IMR-90 (cell line): Measurements from ENCODE around the gene MEIS2. TPM values are rescaled to one million over a fixed set of nuclear protein-coding genes. Genes with fewer than 3 reads are reported as not detected.

ENCODE experiments used
- ATAC-seq: fragments of 200-7000 bp; cut with Tn5 transposase; 2 replicates; pipeline ENCODE4 v1.9.1; 2020; ENCODE audit warnings: low read depth, mild to moderate bottlenecking, moderate library complexity
- BruUV-seq: library from RNA; stranded (reverse); fragments of 400-500 nt; replicated peaks from 2 replicates; lab custom pipeline; 2021; lab: Mats Ljungman, UMichigan
- CTCF ChIA-PET: fragments of 300-600 bp; formaldehyde crosslinking; extraction: SDS; loops from one replicate; lab custom pipeline; 2021; ENCODE audit warnings: antibody characterized with exemption; lab: Yijun Ruan, JAX
- POLR2A ChIA-PET: fragments of 300-600 bp; sonication (Branson Sonifier 250); formaldehyde crosslinking; loops from one replicate; lab custom pipeline; 2022; ENCODE audit warnings: antibody characterized with exemption; ENCODE audit not compliant: unreplicated experiment; lab: Charles Lee
- DNase-seq: peaks from one replicate; pipeline ENCODE4 v3.0.0; 2013
- H2AFZ ChIP-seq: replicated peaks from 2 replicates; pipeline ENCODE3; 2013; ENCODE audit warnings: low read length, mild to moderate bottlenecking; ENCODE audit not compliant: poor library complexity
- H2AK5ac ChIP-seq: 2 replicates; pipeline ENCODE4 v1.6.1; 2013; ENCODE audit warnings: low read depth, low read length, inconsistent platforms
- H2AK9ac ChIP-seq: replicated peaks from 2 replicates; pipeline ENCODE3; 2013; ENCODE audit warnings: mild to moderate bottlenecking, low read depth, low read length, moderate library complexity; ENCODE audit not compliant: poor library complexity
- H2BK120ac ChIP-seq: 2 replicates; pipeline ENCODE4 v1.6.1; 2013; ENCODE audit warnings: low read depth, low read length, inconsistent platforms
- H2BK15ac ChIP-seq: 3 replicates; pipeline ENCODE4 v1.6.1; 2013; ENCODE audit warnings: low read depth, low read length, inconsistent platforms
- H2BK20ac ChIP-seq: 2 replicates; pipeline ENCODE4 v1.6.1; 2013; ENCODE audit warnings: low read depth, mild to moderate bottlenecking, inconsistent platforms, low read length, moderate library complexity
- H2BK5ac ChIP-seq: 2 replicates; pipeline ENCODE4 v1.6.1; 2013; ENCODE audit warnings: mild to moderate bottlenecking, low read depth, low read length, inconsistent platforms; ENCODE audit not compliant: poor library complexity, severe bottlenecking
- H3K14ac ChIP-seq: replicated peaks from 2 replicates; pipeline ENCODE4 v1.6.1; 2013; ENCODE audit warnings: low read depth, low read length, inconsistent platforms
- H3K18ac ChIP-seq: 2 replicates; pipeline ENCODE4 v1.6.1; 2013; ENCODE audit warnings: low read depth, low read length, control low read depth
- H3K23ac ChIP-seq: 2 replicates; pipeline ENCODE4 v1.6.1; 2013; ENCODE audit warnings: low read depth, low read length, inconsistent platforms
- H3K27ac ChIP-seq: 2 replicates; pipeline ENCODE4 v1.5.1; 2013; ENCODE audit warnings: mild to moderate bottlenecking, control low read depth, low read length; ENCODE audit not compliant: insufficient read depth
- H3K27me3 ChIP-seq: 2 replicates; pipeline ENCODE4 v1.6.1; 2013; ENCODE audit warnings: low read length; ENCODE audit not compliant: control insufficient read depth, insufficient read depth
- H3K36me3 ChIP-seq: 2 replicates; pipeline ENCODE4 v1.6.1; 2013; ENCODE audit warnings: low read length, mixed read lengths; ENCODE audit not compliant: control insufficient read depth, insufficient read depth
- H3K4ac ChIP-seq: 2 replicates; pipeline ENCODE4 v1.6.1; 2013; ENCODE audit warnings: low read depth, low read length, inconsistent platforms
- H3K4me1 ChIP-seq: 2 replicates; pipeline ENCODE4 v1.6.1; 2013; ENCODE audit warnings: low read length, mixed read lengths; ENCODE audit not compliant: control insufficient read depth, insufficient read depth
- H3K4me2 ChIP-seq: 2 replicates; pipeline ENCODE4 v1.6.1; 2013; ENCODE audit warnings: low read depth, mild to moderate bottlenecking, control low read depth, low read length, moderate library complexity
- H3K4me3 ChIP-seq: 2 replicates; pipeline ENCODE4 v1.5.1; 2013; ENCODE audit warnings: low read depth, mild to moderate bottlenecking, control low read depth, low read length, moderate library complexity; ENCODE audit not compliant: insufficient read depth
- H3K56ac ChIP-seq: 2 replicates; pipeline ENCODE4 v1.6.1; 2013; ENCODE audit warnings: low read length, inconsistent platforms; ENCODE audit not compliant: insufficient read depth; ENCODE audit errors: extremely low read depth
- H3K79me1 ChIP-seq, 2 experiments: 2 replicates each; pipeline ENCODE4 v1.6.1; 2013; ENCODE audit warnings: low read length in 2 of 2, inconsistent platforms in 1 of 2, low read depth in 1 of 2
- H3K9ac ChIP-seq: 2 replicates; pipeline ENCODE4 v1.6.1; 2013; ENCODE audit warnings: low read depth, low read length, control low read depth
- H3K9me1 ChIP-seq: 2 replicates; pipeline ENCODE4 v1.6.1; 2013; ENCODE audit warnings: low read length, inconsistent platforms; ENCODE audit not compliant: insufficient read depth
- H3K9me3 ChIP-seq: 2 replicates; pipeline ENCODE4 v1.6.1; 2013; ENCODE audit warnings: low read length; ENCODE audit not compliant: control insufficient read depth, insufficient read depth
- H4K20me1 ChIP-seq: 2 replicates; pipeline ENCODE4 v1.6.1; 2013; ENCODE audit warnings: low read length, inconsistent platforms; ENCODE audit not compliant: insufficient read depth
- H4K5ac ChIP-seq: 2 replicates; pipeline ENCODE4 v1.6.1; 2013; ENCODE audit warnings: mild to moderate bottlenecking, low read depth, low read length, control low read depth
- H4K8ac ChIP-seq, 2 experiments: 2 replicates each; pipeline ENCODE4 v1.6.1; 2013; ENCODE audit warnings: low read depth in 2 of 2, low read length in 2 of 2, control low read depth in 1 of 2, inconsistent platforms in 1 of 2
- H4K91ac ChIP-seq: 2 replicates; pipeline ENCODE4 v1.6.1; 2013; ENCODE audit warnings: low read depth, low read length, inconsistent platforms; ENCODE audit not compliant: insufficient read depth
- CEBPB ChIP-seq: IDR thresholded peaks from 2 replicates; pipeline ENCODE4 v1.6.1; 2012; ENCODE audit warnings: low read depth, low read length, improper control_type of control experiment
- WGBS, 2 experiments: methylation state at CpG; one replicate each; pipeline versions ENCODE4 v1.1.5 to v1.1.7; 2013; ENCODE audit warnings: missing lambda C conversion rate in 2 of 2; ENCODE audit not compliant: insufficient read length in 1 of 2; ENCODE audit errors: extremely low coverage in 2 of 2; 5-methylcytosine and 5-hydroxymethylcytosine counted together
- dilution Hi-C: fragments of 300-500 bp; cut with HindIII; formaldehyde crosslinking; loops from one replicate; pipeline ENCODE4 v1.14.3; 2018; ENCODE audit warnings: low sequenced_read_pairs; ENCODE audit not compliant: unreplicated experiment
- in situ Hi-C: fragments of 300-500 bp; cut with MboI; formaldehyde crosslinking; loops from 3 replicates; pipeline ENCODE4 v1.14.3; 2019; ENCODE audit warnings: low sequenced_read_pairs, inconsistent platforms, mixed read lengths
- intact Hi-C: fragments of 100-400 bp; cut with micrococcal nuclease; formaldehyde crosslinking; loops from 2 replicates; pipeline ENCODE4 v1.10.0; 2022
- polyA plus RNA-seq, 3 experiments: library from polyadenylated mRNA; depleted of rRNA; stranded (reverse); fragments of >200 nt; gene quantifications; 2 replicates each; pipeline ENCODE4 v1.2.3, GENCODE V29; 2012; ENCODE audit warnings: low replicate concordance in 1 of 3
- total RNA-seq: library from RNA; depleted of rRNA; stranded (reverse); fragments of >200 nt; gene quantifications from 2 replicates; pipeline ENCODE4 v1.2.3, GENCODE V29; 2012
- TF ChIP-seq, protein P1 (sequence below): fragments of 150-350 bp; IDR thresholded peaks from 2 replicates; pipeline ENCODE4 v1.6.1; 2016; ENCODE audit warnings: low read depth, mild to moderate bottlenecking, low read length, moderate library complexity, borderline replicate concordance

MEIS2 gene
- total and polyA plus RNA-seq, 2 of the 4 experiments (the other 2 are of a cell fraction) = 70.1 to 71.3 TPM

DNA sequence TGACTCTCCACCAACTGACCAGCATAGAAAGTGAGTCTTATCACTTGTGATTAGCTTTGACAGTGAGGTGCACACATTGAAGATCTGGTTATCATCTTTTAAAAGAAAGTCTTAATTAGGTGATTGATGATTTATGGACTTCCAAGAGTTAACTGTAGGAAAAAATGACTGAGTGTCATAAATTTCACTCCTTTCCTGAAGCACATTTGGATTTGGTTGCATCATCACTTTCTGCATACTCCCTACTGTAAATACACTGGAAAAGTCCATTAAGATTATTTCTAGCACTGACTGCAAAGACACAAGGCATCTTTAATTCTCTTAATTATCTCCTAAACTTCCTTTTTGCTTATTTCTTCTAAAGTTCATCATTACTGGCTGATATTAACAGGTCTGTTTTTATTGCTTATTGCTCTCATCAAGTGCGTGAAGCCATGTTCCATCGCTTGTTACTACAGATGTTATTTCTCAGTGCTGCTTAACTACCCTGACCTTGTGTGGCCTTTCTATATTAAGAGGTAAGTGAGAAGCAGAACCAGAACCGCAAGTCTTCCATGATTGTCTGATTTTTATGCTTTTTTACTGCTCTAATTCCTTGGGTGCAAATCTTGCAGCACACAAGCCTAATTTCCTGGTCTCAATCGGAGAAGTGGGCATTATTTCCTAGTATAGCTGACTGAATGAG, 153.2 kb downstream of the MEIS2 start:
- Histone ChIP-seq H3K4ac (no peak overlapping the region), H4K5ac (no peak overlapping the region), H2BK120ac (no peak overlapping the region), H3K56ac (no peak overlapping the region), H2AFZ (no peak overlapping the region), H4K91ac (no peak overlapping the region), H3K79me1 (peaks cover 3 to 8% of the 10 kb centered on the region in 2 experiments; a peak in 2 of 4 replicates), H2BK15ac (no peak overlapping the region), H2BK5ac (no peak overlapping the region), H3K4me1 (peaks cover 3% of the 10 kb centered on the region), H4K20me1 (no peaks in the 10 kb centered on the region), H3K9me3 (no peaks in the 10 kb centered on the region), H3K23ac (no peak overlapping the region), H2BK20ac (no peak overlapping the region), H3K4me2 (no peak overlapping the region), H3K27ac (no peak overlapping the region), H3K9ac (no peak overlapping the region), H3K14ac (no peak overlapping the region), H3K4me3 (no peak overlapping the region), H4K8ac (no peak overlapping the region), H3K36me3 (peaks cover 2% of the 10 kb centered on the region; the same call in 1 of the 2 replicates), H3K18ac (no peak overlapping the region), H3K27me3 (no peaks in the 10 kb centered on the region), H2AK9ac (no peak overlapping the region), H3K9me1 (peaks cover 5% of the 10 kb centered on the region), H2AK5ac (no peak overlapping the region)
- dilution Hi-C loops = no loop called here
- no TSS peak for BruUV-seq
- DNase-seq = peak; percentile 22
- POLR2A ChIA-PET = no interaction called here
- no peak; the same call in 1 of the 2 replicates for ATAC-seq
- CTCF ChIA-PET = no interaction called here
- WGBS, 2 experiments = no CpG with 5 or more reads among the region's 4 CpGs
- intact Hi-C loops = no loop called here
- peak; percentile 66 for TF ChIP-seq CEBPB
- TF ChIP-seq, protein P1, sequence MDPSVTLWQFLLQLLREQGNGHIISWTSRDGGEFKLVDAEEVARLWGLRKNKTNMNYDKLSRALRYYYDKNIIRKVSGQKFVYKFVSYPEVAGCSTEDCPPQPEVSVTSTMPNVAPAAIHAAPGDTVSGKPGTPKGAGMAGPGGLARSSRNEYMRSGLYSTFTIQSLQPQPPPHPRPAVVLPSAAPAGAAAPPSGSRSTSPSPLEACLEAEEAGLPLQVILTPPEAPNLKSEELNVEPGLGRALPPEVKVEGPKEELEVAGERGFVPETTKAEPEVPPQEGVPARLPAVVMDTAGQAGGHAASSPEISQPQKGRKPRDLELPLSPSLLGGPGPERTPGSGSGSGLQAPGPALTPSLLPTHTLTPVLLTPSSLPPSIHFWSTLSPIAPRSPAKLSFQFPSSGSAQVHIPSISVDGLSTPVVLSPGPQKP = no peak
- in situ Hi-C loops = no loop called here
